Spleen (tissue), 11 donors: Measurements from ENCODE around the gene DNAJB1. TPM values are rescaled to one million over a fixed set of nuclear protein-coding genes. Genes with fewer than 3 reads are reported as not detected.

ENCODE experiments used
- DNase-seq: peaks from one replicate; pipeline ENCODE4 v3.0.0-alpha.2; 2020
- H3K27ac ChIP-seq, 8 donors: fragments of 200-600 bp; sonication (generic) in 7 of 8; 1 replicate in 4 of 8; 2 replicates in 4 of 8; pipeline versions ENCODE4 v1.5.0 to v1.8.0; 2016 to 2021; ENCODE audit warnings: inconsistent platforms in 4 of 8, mild to moderate bottlenecking in 4 of 8, moderate library complexity in 1 of 8
- H3K27me3 ChIP-seq, 7 donors: fragments of 200-600 bp; sonication (generic) in 6 of 7; replicated peaks in 1 of 7; 1 replicate in 4 of 7; 2 replicates in 3 of 7; pipeline versions ENCODE4 v1.5.0 to v1.8.0; 2016 to 2021; ENCODE audit warnings: inconsistent platforms in 3 of 7, mild to moderate bottlenecking in 1 of 7
- H3K36me3 ChIP-seq, 6 donors: fragments of 200-600 bp; sonication (generic) in 5 of 6; 1 replicate in 4 of 6; 2 replicates in 2 of 6; pipeline versions ENCODE4 v1.5.0 to v1.8.0; 2016 to 2021; ENCODE audit warnings: inconsistent platforms in 2 of 6
- H3K4me1 ChIP-seq, 6 donors: fragments of 200-600 bp; sonication (generic) in 5 of 6; 1 replicate in 3 of 6; 2 replicates in 3 of 6; pipeline versions ENCODE4 v1.5.0 to v1.8.0; 2016 to 2021; ENCODE audit warnings: inconsistent platforms in 3 of 6
- H3K4me3 ChIP-seq, 8 donors: fragments of 200-600 bp; sonication (generic) in 7 of 8; 1 replicate in 4 of 8; 2 replicates in 4 of 8; pipeline versions ENCODE4 v1.5.0 to v1.8.0; 2016 to 2021; ENCODE audit warnings: inconsistent platforms in 4 of 8, mild to moderate bottlenecking in 4 of 8, moderate library complexity in 2 of 8
- H3K9me3 ChIP-seq, 8 donors: fragments of 200-600 bp; sonication (generic) in 7 of 8; 1 replicate in 4 of 8; 2 replicates in 4 of 8; pipeline versions ENCODE4 v1.5.0 to v1.8.0; 2016 to 2021; ENCODE audit warnings: inconsistent platforms in 4 of 8
- CTCF ChIP-seq, 11 experiments: fragments of 200-600 bp in 7 of 11; fragments of 450-650 bp in 4 of 11; sonication (generic) in 4 of 11; IDR thresholded peaks in 8 of 11; conservative IDR thresholded peaks in 3 of 11; 1 replicate in 7 of 11; 2 replicates in 4 of 11; pipeline versions ENCODE4 v1.4.0 to v1.8.0; 2016 to 2021; ENCODE audit warnings: antibody characterized with exemption in 11 of 11, inconsistent platforms in 4 of 11, mild to moderate bottlenecking in 1 of 11
- POLR2A ChIP-seq, 3 donors: fragments of 450-650 bp; IDR thresholded peaks; one replicate each; pipeline ENCODE4 v1.5.1; 2017; ENCODE audit warnings: antibody characterized with exemption in 3 of 3, mild to moderate bottlenecking in 1 of 3
- POLR2AphosphoS5 ChIP-seq, 3 donors: sonication (generic); formaldehyde crosslinking; IDR thresholded peaks; one replicate each; pipeline ENCODE4 v1.5.1; 2017; ENCODE audit warnings: antibody characterized with exemption in 3 of 3
- WGBS, 5 donors: extraction: QIAGEN DNeasy Blood & Tissue Kit in 3 of 5; methylation state at CpG; one replicate each; pipeline versions ENCODE4 v1.1.5 to v1.1.7; 2013 to 2018; 5-methylcytosine and 5-hydroxymethylcytosine counted together
- intact Hi-C: fragments of 100-400 bp; cut with DNase I; formaldehyde crosslinking; loops from one replicate; pipeline ENCODE4 v1.15.0; 2023; ENCODE audit warnings: low total_unique reads
- polyA plus RNA-seq, 3 donors: library from polyadenylated mRNA; stranded (reverse); fragments of 200-250 nt; gene quantifications; one replicate each; pipeline ENCODE4 v1.2.1, GENCODE V29; 2013
- total RNA-seq, 7 donors: library from RNA; depleted of rRNA in 3 of 7; stranded (reverse); fragments of >200 nt in 3 of 7; fragmentation: NEBNext Ultra II Directional in 4 of 7; extraction: Animal tissue kit (Norgen Biotek cat#: 25700) in 4 of 7; gene quantifications; one replicate each; pipeline versions ENCODE4 v1.1.0 to v1.2.1, GENCODE V29; 2016 to 2021
- donor health status: healthy with polysubstance abuse.
- donor health status: DM: no; HTN: no; CAD: no; lungs with moderate emphysema.
- donor health status: DM: no; HTN: no; CAD: no.
- donor health status: Bipolar disorder and iron deficiency.
- donor health status: healthy.
- donor health status: DM: no; HTN: no; CAD: no.
- donor health status: DM: yes; HTN: yes; CAD: no.

Gene DNAJB1
- total and polyA plus RNA-seq, 10 donors: 12.6 to 157 (median 39.3) TPM

- TF ChIP-seq POLR2A (IDR thresholded peaks at IDR 0.05): no peak
- TF ChIP-seq CTCF (IDR thresholded peaks at IDR 0.05 in 8 of 11, conservative IDR thresholded peaks at IDR 0.05 in 3 of 11): no peak
- no peak for TF ChIP-seq POLR2AphosphoS5 (IDR thresholded peaks at IDR 0.05)
- H3K27ac ChIP-seq: no peak overlapping the region
- peaks cover 0 to 11% (median 0%) of the 10 kb centered on the region in 6 donors for H3K4me1 ChIP-seq
- peaks cover 0 to 75% (median 18%) of the 10 kb centered on the region in 6 donors for H3K36me3 ChIP-seq
- H3K9me3 ChIP-seq: no peaks in the 10 kb centered on the region
- H3K27me3 ChIP-seq: no peaks in the 10 kb centered on the region
- H3K4me3 ChIP-seq: no peak overlapping the region
- 89 to 92% (median 91%) methylated on average over 16 of the region's 16 CpGs for WGBS, 5 donors
- intact Hi-C loops: no loop called here
- DNase-seq: no peak
Observed at GRCh38 chr19:14487370-14488125, 30.6 kb downstream of the DNAJB1 start.

- no peak for DNase-seq
- TF ChIP-seq POLR2A (IDR thresholded peaks at IDR 0.05) (no peak), CTCF (IDR thresholded peaks at IDR 0.05 in 8 of 11, conservative IDR thresholded peaks at IDR 0.05 in 3 of 11) (no peak), POLR2AphosphoS5 (IDR thresholded peaks at IDR 0.05) (no peak)
- Histone ChIP-seq H3K9me3 (no peaks in the 10 kb centered on the region), H3K27ac (no peak overlapping the region), H3K4me1 (peaks cover 0 to 47% (median 16%) of the 10 kb centered on the region in 6 donors), H3K4me3 (no peak overlapping the region), H3K36me3 (peaks cover 0 to 67% (median 25%) of the 10 kb centered on the region in 6 donors), H3K27me3 (no peaks in the 10 kb centered on the region)
- WGBS, 5 donors: 92 to 97% (median 95%) methylated on average over 16 to 18 of the region's 18 CpGs
- intact Hi-C loops: no loop called here
Observed at GRCh38 chr19:14482172-14482941, 35.8 kb downstream of the DNAJB1 start.

DNA sequence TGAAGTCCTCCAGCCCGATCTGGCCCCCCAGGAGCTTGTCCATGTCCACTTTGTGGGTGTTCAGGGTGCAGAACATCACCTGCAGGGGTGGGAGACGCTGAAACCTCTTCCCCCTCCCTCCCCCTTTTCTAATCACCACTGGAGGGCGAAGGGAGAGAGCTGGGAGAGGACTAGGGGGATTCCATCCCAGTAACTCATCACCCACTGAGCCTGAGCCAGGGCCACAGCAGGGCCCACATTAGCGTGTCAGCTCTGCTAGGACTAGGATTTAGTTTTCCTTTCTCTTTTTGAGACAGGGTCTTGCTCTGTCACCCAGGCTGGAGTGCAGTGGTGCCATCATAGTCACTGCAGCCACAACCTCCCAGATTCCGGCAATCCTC lies 37.5 kb downstream of the DNAJB1 start:
- intact Hi-C loops: no loop called here
- Histone ChIP-seq H3K36me3 (peaks cover 0 to 65% (median 25%) of the 10 kb centered on the region in 6 donors), H3K9me3 (no peaks in the 10 kb centered on the region), H3K4me1 (peaks cover 0 to 53% (median 24%) of the 10 kb centered on the region in 6 donors), H3K4me3 (no peak overlapping the region), H3K27me3 (peaks cover 0 to 12% (median under 1%) of the 10 kb centered on the region in 7 donors), H3K27ac (peak overlapping the region in 3 of 8 donors; percentile 48 to 75 (median 72))
- WGBS, 5 donors: 68 to 81% (median 75%) methylated on average over 5 of the region's 5 CpGs
- no peak for TF ChIP-seq CTCF (IDR thresholded peaks at IDR 0.05 in 8 of 11, conservative IDR thresholded peaks at IDR 0.05 in 3 of 11)
- no peak for TF ChIP-seq POLR2A (IDR thresholded peaks at IDR 0.05)
- no peak for TF ChIP-seq POLR2AphosphoS5 (IDR thresholded peaks at IDR 0.05)
- DNase-seq: no peak
